ENCODE results near the gene ARHGEF33. TPM values are rescaled to one million over a fixed set of nuclear protein-coding genes. Genes with fewer than 3 reads are reported as not detected.

The ARHGEF33 gene
- 0.29 and 0.72 TPM in 2 replicates for total RNA-seq

- Histone ChIP-seq H3K27me3 (ENCODE audit: insufficient read depth, low read length) (no peaks in the 10 kb centered on the region), H2AFZ (ENCODE audit: low read length) (no peak within 1 kb of the TSS), H3K4me1 (ENCODE audit: insufficient read depth, low read length) (no peaks in the 10 kb centered on the region), H4K20me1 (ENCODE audit: insufficient read depth, low read length) (no peaks in the 10 kb centered on the region), H3K9me3 (ENCODE audit: low read depth, low read length) (no peaks in the 10 kb centered on the region), H3K4me3 (ENCODE audit: insufficient read depth, low read length) (no peak within 1 kb of the TSS), H3K79me2 (ENCODE audit: insufficient read depth, low read length) (no peaks in the 10 kb centered on the region), H3K4me2 (ENCODE audit: insufficient read depth, low read length) (no peak within 1 kb of the TSS), H3K27ac (ENCODE audit: low read depth, low read length) (no peak within 1 kb of the TSS), H3K36me3 (ENCODE audit: insufficient read depth, low read length) (no peaks in the 10 kb centered on the region)
- no peak for TF ChIP-seq CTCF (IDR thresholded peaks at IDR 0.05; ENCODE audit: extremely low read depth, low read depth, low read length)
- DNase-seq (ENCODE audit: insufficient read length, low spot score, missing footprints), result no peak
Measured at GRCh38 chr2:38889575-38889974, at the start of gene ARHGEF33. ARHGEF33 (plus strand) TSS chr2:38889875; CDS start chr2:38919448, 29,573 bp downstream.

GRCh38 chr2:38850045-38850444, 39.6 kb upstream of the ARHGEF33 start:
- TF ChIP-seq CTCF (IDR thresholded peaks at IDR 0.05; ENCODE audit: extremely low read depth, low read depth, low read length), result no peak
- Histone ChIP-seq H3K4me1 (ENCODE audit: insufficient read depth, low read length) (no peaks in the 10 kb centered on the region), H3K9me3 (ENCODE audit: low read depth, low read length) (no peaks in the 10 kb centered on the region), H4K20me1 (ENCODE audit: insufficient read depth, low read length) (no peaks in the 10 kb centered on the region), H3K36me3 (ENCODE audit: insufficient read depth, low read length) (peaks cover 26% of the 10 kb centered on the region), H3K27ac (ENCODE audit: low read depth, low read length) (no peak overlapping the region), H3K27me3 (ENCODE audit: insufficient read depth, low read length) (no peaks in the 10 kb centered on the region), H3K79me2 (ENCODE audit: insufficient read depth, low read length) (no peaks in the 10 kb centered on the region), H3K4me2 (ENCODE audit: insufficient read depth, low read length) (no peak overlapping the region), H2AFZ (ENCODE audit: low read length) (no peak overlapping the region), H3K4me3 (ENCODE audit: insufficient read depth, low read length) (no peak overlapping the region)
- no peak for DNase-seq (ENCODE audit: insufficient read length, low spot score, missing footprints)

GRCh38 chr2:38856165-38856564, 33.5 kb upstream of the ARHGEF33 start:
- no peak overlapping the region for H3K4me3 ChIP-seq (ENCODE audit: insufficient read depth, low read length)
- no peak for TF ChIP-seq CTCF (IDR thresholded peaks at IDR 0.05; ENCODE audit: extremely low read depth, low read depth, low read length)
- no peaks in the 10 kb centered on the region for H3K4me1 ChIP-seq (ENCODE audit: insufficient read depth, low read length)
- H4K20me1 ChIP-seq (ENCODE audit: insufficient read depth, low read length), result no peaks in the 10 kb centered on the region
- no peaks in the 10 kb centered on the region for H3K79me2 ChIP-seq (ENCODE audit: insufficient read depth, low read length)
- no peak overlapping the region for H3K4me2 ChIP-seq (ENCODE audit: insufficient read depth, low read length)
- no peaks in the 10 kb centered on the region for H3K9me3 ChIP-seq (ENCODE audit: low read depth, low read length)
- H2AFZ ChIP-seq (ENCODE audit: low read length), result no peak overlapping the region
- no peak overlapping the region for H3K27ac ChIP-seq (ENCODE audit: low read depth, low read length)
- no peaks in the 10 kb centered on the region for H3K27me3 ChIP-seq (ENCODE audit: insufficient read depth, low read length)
- no peak for DNase-seq (ENCODE audit: insufficient read length, low spot score, missing footprints)
- H3K36me3 ChIP-seq (ENCODE audit: insufficient read depth, low read length), result peaks cover 62% of the 10 kb centered on the region

GRCh38 chr2:38862476-38862875, 27.2 kb upstream of the ARHGEF33 start:
- no peak for DNase-seq (ENCODE audit: insufficient read length, low spot score, missing footprints)
- no peaks in the 10 kb centered on the region for H3K4me1 ChIP-seq (ENCODE audit: insufficient read depth, low read length)
- no peaks in the 10 kb centered on the region for H3K9me3 ChIP-seq (ENCODE audit: low read depth, low read length)
- H3K4me3 ChIP-seq (ENCODE audit: insufficient read depth, low read length), result no peak overlapping the region
- H3K36me3 ChIP-seq (ENCODE audit: insufficient read depth, low read length), result peaks cover 43% of the 10 kb centered on the region
- H2AFZ ChIP-seq (ENCODE audit: low read length), result no peak overlapping the region
- H4K20me1 ChIP-seq (ENCODE audit: insufficient read depth, low read length), result no peaks in the 10 kb centered on the region
- no peak overlapping the region for H3K4me2 ChIP-seq (ENCODE audit: insufficient read depth, low read length)
- no peak overlapping the region for H3K27ac ChIP-seq (ENCODE audit: low read depth, low read length)
- H3K27me3 ChIP-seq (ENCODE audit: insufficient read depth, low read length), result no peaks in the 10 kb centered on the region
- H3K79me2 ChIP-seq (ENCODE audit: insufficient read depth, low read length), result peaks cover 2% of the 10 kb centered on the region
- no peak for TF ChIP-seq CTCF (IDR thresholded peaks at IDR 0.05; ENCODE audit: extremely low read depth, low read depth, low read length)

Data from osteoblast (primary cell).